Islet of Langerhans (tissue), 1 donor: ENCODE results near the gene NGEF.

Experiments
- FAIRE-seq: peaks from one replicate; lab custom pipeline; 2011; peaks lifted over from hg19 to GRCh38; lab: Jason Lieb, UNC

Gene NGEF

DNA sequence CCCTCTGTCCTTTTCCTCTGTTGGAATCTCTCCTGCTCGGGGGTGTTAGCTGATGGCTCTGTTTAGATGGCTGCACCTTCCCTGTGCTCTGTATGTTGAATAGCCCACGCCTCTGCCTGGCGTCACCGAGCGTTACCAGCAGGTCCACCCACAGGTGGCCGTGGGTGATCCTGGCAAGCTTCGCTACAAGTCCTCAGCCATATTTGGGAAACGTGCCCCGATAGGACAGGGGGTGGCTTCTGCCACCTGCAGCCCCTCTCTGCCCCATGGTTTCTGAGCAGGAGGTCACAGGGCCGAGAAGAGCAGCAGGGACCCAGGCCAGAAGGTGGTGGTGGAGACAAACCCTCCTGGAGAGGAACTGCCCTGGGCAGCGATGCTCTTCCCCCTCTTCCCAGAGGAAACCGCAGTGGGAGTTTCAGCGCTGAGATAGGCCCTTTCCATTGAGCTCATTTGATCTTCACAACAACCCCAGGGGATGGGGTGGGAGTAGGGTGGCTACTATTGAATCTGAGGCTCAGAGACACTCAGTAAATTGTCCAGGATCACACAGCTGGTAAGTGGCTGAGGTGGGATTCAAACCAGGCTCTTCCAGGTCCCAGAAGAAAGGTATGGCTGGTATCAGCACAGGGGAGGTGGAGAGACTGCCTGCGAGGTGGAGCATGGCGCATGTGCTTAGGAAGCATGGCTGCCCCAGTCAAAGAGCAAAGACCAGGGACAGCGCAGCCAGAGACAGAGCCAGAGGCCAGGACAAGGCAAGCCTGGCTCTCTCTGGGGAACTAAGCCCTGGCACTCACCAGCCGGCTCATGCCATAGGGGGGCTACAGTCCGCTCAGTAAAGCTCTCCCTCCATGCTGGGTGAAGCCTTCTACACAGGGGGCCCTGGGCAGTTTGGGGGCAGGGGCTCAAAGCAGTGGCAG lies 15.0 kb downstream of the NGEF start:
- FAIRE-seq: no peak

DNA sequence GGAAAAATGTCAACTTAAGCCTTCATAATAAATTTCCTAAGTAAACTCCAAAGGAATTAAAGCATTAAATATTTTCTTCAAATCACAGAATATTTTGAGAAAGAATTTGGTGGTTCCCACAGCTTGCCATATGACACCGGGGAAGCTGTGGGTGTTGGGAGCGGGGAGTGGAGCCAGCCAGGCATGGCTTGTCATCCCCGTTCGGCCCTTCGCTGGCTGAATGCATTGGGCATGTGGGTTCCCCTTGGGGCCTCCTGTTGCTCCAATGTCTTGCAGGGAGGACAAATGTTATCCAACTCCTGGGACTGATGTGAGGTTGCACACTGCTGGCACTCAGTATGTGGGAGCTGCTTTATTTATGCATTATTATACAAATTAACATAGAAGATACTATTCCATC lies 18.6 kb downstream of the NGEF start:
- no peak for FAIRE-seq

DNA sequence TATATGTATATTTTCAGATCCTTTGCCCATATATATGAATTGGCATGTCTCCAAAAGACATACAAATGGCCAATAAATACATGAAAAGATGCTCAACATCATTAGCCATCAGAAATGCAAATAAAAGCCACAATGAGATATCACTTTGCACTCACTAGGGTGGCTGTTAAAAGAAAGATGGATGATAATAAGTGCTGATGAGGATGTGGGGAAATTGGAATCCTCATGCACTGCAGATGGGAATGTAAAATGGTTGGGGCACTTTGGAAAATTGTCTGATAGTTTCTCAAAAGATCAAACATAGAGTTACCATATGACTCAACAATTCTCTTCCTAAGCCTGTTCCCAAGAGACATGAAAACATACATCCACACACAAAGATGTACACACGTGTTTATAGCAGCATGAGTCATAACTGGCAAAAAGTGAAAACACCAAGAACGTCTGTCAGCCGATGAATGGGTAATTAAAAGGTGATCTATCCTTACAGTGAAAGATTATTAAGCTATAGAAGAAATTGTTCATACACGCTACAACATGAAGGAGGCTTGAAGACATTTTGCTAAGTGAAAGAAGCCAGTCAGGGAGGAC lies 19.7 kb downstream of the NGEF start:
- no peak for FAIRE-seq

DNA sequence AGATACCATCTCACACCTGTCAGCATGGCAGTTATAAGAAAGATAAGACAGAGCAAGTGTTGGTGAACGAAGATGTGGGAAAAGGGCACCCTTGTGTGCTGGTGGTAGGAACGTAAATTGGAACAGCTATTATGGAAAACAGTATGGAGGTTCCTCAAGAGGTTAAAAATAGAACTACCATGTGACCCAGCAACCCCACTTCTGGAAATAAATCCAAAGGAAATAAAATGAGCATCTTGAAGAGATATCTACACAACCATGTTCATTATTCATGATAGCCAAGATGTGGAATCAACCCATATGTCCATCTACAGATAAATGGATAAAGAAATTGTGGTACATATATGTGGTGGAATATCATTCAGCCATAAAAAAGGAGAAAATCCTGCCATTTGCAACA lies 26.9 kb downstream of the NGEF start:
- FAIRE-seq: no peak

DNA sequence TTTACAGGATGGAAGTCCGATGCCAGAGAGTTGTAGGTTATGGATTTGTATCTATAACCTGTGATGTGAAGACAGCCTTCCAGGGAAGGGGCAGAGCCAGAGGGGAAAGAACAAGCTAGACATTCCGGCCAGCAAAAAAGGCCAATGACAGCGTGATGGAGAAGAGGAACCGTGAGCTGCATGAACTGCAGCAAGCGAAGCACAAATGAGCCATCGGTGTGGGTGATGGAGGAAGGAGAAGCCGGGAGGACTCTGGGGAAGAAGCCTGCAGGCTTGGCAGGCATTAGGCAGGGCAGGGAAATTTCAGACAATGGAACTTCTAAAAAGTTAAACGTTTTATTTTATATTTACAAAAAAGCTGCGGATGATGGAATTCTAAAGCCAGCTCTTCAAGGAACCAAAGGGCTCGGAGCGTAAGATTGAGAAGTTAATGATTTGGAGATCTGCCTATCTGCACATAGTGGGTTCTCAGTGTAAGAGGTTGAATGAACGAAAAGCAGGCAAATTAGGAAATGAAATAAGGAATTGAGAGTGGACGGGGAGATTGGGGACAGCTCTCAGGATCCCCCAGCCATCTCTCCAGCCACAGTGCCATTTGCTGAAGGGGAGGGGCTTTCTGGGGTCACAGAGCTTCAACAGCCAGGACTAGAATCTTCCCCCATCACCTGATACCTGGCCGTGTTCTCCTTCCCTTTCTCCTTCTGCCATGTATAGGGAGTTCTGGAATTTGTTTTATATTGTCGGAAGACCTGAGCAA lies 28.4 kb downstream of the NGEF start:
- FAIRE-seq: no peak

DNA sequence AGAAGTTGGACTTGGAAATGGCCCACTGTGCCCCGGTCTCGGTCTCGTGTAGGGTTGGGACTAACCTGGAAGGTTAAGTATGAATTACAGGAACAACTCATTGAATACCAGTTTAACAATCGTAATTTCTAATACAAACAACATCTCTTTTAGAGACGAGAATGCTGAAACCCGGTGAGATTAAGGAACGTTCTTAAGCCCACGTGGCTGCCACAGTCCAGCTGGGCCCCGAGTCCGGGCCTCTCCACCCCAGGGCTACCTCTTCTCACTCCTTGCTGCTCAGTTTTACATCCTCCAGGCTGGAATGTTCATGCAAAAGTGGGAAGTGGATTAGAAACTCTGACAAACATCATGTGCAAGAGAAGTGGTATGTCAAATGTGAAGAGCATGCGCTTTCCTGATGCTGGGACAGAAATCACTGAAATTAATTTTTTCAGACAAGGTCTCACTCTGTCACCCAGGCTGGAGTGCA lies 29.4 kb downstream of the NGEF start:
- no peak for FAIRE-seq

DNA sequence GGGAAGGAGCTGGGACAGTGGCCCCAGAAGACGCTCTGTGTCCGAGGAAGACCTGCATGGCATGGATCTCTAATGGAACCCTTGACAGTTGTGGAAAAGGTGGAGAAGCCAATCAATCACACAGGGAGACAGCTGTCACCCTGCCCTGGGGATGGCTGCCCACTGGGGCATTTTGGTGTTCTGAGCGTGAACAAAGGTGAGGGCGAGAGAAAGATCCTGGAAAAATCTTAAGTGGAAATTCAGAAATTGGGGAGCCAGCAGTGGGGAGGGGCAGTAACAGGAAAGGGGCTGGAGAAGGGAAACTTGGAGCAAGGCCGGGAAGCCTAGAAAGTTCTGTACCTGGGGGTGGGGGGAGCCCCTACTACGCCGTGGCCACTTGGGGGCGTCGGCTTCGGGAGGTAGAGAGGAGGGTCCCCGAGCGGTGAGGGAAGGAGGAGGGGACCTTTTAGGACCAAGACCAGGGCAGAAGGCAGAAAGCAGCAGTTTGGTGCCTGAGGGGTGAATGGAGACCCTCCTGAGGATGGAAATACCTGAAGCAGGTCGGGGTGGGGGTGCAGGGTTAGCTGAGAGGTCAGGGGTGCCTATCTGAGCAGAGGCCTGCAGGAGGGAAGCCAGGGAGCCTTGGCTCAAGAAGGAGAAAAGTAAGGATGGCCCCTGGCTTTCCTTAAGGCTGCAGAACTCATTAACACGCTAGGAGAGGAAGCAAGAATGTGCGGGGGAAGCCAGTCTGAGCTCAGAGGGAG lies 30.0 kb downstream of the NGEF start:
- no peak for FAIRE-seq

DNA sequence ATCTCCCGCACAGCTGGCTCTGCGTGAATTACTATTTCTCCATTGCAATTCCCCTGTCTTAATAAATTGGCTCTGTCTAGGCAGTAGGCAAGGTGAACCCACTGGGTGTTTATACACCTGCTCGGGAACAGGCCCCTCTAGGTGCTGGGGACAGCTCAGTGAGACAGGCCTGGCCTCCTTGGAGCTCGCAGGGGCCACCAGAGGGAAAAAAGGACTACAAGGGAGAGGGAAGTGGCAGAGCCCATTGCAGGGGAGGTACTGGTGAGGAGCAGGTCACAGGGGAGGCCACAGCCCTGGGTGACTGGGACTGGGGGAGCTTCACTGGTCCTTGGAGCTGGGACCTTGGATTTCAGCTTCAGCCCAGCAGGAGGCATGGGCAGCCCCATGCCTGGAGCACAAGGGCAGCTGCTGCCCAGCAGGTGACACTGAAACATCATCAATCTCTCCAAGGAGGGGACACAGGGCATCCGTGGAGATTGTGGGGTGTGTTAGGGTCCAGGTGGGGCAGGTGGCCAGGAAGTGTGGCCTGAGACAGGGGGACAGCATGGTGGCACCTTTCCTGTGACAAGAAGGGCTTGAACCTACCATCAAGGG lies 31.2 kb downstream of the NGEF start:
- no peak for FAIRE-seq

DNA sequence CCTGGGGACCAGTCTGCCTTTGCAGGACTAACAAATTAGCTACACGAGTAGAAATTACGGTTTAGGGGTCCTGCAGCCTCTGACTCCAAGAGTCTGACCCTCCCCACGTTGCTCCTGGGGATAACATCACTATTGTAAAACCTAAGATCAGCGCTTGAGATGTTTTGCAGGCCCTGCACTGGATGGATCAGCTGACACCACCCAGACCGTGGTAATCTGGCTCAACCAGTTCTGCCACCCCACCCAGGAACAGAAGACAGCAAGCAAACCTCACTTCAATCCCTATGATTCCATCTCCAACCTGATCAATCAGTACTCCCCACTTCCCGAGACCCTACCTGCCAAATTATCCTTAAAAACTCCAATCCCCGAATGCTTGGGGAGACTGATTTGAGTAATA lies 31.7 kb downstream of the NGEF start:
- no peak for FAIRE-seq

DNA sequence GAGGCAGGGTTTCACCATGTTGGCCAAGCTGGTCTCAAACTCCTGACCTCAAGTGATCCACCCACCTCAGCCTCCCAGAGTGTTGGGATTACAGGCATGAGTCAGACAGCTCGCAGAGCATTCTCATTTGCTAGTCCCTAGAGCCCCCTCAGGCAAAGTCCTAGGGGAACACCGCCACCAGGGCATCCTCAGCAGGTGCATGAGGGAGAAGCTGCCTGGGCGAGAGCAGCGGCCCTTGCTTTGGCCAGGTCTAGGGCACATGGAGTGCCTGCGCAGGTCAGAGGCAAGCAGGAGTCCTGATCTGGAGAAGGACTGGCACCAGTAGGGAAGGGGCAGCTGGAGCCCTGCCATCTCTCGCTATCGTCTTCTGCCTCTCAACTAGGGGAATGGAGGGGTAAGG lies 32.4 kb downstream of the NGEF start:
- FAIRE-seq: no peak

DNA sequence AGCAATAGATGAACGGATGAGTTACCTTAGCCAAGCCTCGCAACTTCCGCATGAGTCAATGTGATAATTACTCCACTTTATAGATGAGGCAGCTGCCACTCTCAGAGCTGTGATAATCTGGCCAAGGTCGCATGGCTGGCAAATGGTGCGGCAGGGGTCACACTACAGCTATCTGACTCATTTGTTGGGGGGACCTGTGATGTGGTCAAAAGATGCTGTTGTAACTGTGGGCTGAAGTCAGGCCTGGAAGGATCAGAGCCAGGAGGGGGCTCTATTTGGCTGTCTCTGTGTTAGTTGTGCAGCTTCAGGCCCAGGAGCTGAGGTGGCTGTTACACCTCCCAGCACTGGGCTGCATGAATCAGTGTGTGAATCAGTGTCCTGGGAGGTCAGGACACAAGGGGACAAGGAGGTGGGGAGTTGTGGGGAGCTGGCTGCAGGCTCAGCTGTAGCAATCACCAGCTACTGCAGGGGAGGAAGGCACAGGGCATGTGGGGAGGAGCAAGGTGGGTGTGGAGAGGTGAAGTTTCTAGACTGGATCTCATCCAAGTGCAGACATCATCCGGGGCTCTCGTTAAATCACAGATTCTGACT lies 33.1 kb downstream of the NGEF start:
- no peak for FAIRE-seq

DNA sequence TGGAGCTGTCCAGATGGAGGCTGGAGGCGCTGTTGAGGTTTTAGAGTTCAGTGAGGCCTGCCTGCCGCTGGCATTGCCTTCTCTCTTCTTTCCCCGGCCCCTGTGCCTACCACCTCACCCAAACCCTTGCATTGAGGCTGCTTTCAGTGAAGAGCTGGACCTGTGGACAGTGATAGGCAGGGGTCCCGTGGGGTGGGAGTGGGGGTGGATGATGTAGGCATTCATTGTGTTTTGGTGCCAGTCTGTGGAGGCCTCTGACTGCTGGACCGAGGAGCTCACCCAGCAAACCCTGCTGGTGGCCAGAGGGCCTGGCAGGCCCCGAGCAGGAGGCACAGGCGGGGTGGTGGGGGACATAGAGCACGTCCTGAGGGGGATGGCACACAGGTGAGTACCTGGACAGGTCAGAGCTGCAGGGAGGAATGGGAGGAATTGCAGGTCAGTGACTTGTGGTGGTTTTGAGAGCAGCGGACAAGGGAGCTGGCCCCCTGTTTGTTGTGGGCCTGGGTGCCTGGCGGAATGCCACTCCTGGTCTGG lies 35.6 kb downstream of the NGEF start:
- no peak for FAIRE-seq

DNA sequence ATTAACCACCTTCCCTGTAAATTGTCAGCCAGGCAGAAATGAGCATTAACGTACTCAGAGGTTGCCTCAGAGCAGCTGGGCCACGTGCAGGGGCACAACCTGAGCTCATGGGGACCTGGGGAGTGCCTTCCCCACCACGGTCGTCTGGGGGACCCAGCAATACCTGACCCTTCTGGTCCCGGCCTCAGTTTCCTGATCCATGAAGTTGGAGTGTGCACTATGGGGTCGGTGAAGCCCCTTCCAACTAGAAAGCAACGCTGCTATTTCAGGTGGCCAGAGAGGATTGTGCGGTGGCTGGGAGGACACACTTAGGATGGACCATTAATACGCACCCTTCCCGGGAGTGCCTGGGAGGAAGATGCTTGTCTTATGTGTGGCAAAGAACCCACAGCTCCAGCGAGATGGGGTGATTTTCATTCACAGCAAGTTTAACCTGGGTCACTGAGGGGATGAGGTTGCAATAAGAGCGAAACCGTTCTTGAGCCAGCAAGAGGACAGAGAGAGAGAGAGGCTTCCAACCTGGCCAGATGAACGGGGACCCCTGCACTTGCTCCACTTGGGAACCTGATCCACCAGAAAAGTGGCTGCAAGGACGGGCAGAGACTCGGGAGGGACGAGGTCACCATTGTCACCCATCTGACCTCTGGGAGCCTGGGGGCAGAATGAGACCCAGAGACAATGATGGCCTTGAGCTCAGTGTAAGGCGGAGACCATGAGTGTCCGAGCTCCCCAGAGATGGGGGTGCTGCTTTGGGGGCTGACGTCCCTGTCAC lies 36.2 kb downstream of the NGEF start:
- FAIRE-seq: no peak

DNA sequence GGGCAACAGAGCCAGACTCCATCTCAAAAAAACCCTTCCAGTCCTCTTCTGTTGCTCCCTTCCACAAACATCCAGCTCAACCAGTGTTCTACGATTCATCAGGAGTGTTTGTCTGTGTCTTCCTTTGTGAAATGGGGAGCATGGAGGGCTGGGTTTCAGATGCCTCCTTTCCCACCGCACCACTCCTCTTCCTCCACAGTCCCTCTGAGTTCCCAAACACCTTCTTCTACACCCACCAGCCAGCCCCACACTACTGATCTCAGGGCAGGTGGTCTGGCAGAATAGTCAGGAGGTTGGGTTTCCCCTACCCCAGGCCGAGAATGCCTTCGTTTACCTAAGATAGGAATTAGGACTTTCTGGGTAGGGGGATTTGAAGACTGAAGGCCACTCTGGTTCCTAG lies 36.9 kb downstream of the NGEF start:
- FAIRE-seq: no peak

DNA sequence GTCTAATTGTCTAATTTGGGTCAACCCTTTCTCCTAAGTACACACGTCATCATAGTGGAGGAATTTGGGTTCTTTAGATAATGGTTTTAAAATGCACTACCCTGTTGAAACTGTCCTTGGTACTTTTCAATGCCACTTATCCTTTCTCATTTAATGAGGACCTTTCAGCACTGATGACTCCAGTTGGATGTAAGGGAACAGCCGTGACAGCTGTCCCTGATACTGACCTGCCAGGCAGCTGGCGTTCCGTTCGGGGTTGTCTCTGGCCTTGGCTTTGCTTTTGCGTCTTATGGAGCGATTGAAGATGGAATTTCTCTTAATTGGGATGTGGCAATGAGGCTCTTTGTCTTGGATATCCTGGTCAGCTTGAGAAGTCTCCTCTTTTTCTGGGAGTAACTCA lies 38.7 kb downstream of the NGEF start:
- FAIRE-seq: no peak

DNA sequence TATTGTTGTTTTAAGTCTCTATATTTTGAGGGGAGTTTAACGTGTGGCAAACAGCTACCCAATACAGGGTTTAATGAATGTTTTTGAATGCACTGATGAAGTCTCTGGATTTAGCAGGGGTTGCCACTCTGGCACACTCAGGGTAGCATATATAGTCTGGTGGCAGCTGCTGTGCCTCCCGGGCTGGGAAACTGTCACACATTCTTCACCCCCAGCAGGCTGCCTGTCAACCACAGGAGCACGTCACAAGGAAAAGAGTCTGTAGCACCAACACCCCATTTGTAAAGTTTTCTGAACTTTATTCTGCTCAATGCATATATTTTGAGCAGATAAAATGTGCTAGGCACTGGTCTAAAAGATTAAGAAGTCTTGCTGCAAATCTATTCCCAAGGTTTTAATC lies 39.3 kb downstream of the NGEF start:
- no peak for FAIRE-seq

DNA sequence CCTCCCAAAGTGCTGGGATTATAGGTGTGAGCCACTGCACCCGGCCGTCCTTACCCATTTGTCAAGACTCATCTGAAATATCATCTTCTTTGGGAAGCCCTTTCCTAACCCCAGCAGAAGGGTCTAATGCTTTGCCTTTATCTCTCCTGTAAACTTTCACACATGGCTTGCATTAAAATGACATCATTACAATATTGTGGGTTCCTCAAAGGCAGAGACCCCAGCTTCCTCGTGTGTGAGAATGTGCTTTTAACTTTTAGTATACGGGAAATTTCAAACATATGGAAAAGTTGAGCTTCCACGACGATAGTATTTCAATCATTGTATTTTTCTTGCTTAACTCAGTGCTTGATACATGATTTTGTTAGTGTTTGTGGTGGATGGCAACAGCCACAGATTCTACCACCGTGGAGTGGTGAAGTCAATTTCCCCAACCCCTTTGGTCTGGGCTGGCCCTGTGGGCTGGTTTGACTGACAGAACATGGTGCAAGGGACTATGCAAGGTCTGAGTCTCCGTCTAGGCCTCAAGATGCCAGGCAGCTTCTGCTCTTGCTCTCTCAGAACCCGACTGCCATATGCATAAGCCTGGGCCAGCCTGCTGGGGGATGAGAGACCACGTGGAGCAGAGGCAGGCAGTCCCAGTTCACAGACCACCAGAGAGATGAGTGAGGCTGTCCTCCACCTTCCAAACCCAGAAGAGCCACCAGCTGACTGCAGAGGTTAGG lies 39.9 kb downstream of the NGEF start:
- no peak for FAIRE-seq

DNA sequence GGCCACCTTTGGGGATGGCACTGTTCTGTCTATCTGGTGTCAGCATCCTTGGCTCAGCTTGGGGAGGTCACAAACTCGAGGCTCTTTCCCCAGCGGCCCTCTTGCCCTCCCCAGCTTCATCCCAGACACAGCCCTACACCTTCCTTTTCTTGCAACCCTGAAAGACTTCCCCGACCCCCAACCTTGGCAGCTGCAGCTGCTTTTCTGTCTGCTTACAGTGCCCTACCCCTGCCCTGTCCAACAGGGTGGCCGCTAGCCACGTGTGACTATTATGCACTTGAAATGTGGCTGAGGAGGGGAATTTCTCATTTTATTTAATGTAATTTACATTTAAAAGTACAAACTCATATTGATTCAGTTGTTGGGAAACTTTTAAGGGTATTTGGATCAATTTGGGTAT lies 41.3 kb downstream of the NGEF start:
- no peak for FAIRE-seq

DNA sequence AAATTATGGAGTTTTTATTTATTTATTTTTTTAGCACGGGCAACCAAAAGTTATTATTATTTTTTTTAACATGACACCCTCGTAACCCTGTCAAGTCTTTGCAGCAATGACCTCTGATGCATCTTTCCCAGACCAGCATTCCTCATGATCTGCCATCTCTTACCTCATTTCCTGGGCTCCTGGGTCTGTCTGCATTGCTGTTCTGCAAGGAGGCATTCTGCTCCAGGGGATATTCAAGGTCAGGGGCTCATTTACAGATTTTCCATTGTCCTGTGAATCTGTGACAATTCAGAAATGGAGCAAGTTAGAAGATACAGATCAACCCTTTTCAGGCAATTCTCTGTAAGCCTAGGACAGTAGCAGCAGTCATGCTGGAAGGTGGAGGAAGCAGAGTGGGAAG lies 43.0 kb downstream of the NGEF start:
- no peak for FAIRE-seq

DNA sequence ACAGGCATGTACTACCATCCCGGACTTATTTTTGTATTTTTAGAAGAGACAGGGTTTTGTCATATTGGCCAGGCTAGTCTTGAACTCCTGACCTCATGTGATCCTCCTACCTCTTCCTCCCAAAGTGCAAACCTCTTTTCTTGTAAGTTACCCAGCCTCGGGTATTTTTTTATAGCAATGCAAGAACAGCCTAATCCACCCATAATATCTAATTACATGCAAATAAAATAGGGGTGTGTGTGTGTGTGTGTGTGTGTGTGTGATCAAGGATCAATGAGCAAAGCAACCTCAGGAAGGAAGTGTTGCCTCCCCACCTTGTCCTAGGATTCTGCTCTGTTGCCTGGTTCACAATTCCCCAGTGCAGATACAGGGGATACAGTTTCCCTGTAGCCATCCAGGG lies 45.6 kb downstream of the NGEF start:
- FAIRE-seq: no peak
